ENCODE measurements around the gene C22orf23. TPM values are rescaled to one million over a fixed set of nuclear protein-coding genes. Genes with fewer than 3 reads are reported as not detected.

C22orf23 gene
- total and polyA plus RNA-seq, 2 experiments from 2014 or later = 0.80 to 2.5 TPM

- DNase-seq (ENCODE audit: low read depth in 1 of 2, low spot score in 1 of 2) = no peak
- no peaks in the 10 kb centered on the region for H3K27me3 ChIP-seq
- H3K36me3 ChIP-seq = peaks cover 5% of the 10 kb centered on the region
- no peak for TF ChIP-seq CTCF (IDR thresholded peaks at IDR 0.05; ENCODE audit: low read depth, low read length)
- no peaks in the 10 kb centered on the region for H3K9me3 ChIP-seq (ENCODE audit: low read depth)
- H3K4me3 ChIP-seq = no peak overlapping the region
- H3K4me1 ChIP-seq (ENCODE audit: low read depth) = peaks cover 5% of the 10 kb centered on the region
- H3K27ac ChIP-seq = no peak overlapping the region
These were observed 21.0 kb downstream of the C22orf23 start for GRCh38 chr22:37932401-37932800.

GRCh38 chr22:37931893-37932389 is 21.5 kb downstream of the C22orf23 start:
- peaks cover 5% of the 10 kb centered on the region for H3K36me3 ChIP-seq
- no peak overlapping the region for H3K27ac ChIP-seq
- H3K4me3 ChIP-seq = no peak overlapping the region
- no peaks in the 10 kb centered on the region for H3K27me3 ChIP-seq
- H3K9me3 ChIP-seq (ENCODE audit: low read depth) = no peaks in the 10 kb centered on the region
- peaks cover 5% of the 10 kb centered on the region for H3K4me1 ChIP-seq (ENCODE audit: low read depth)
- TF ChIP-seq CTCF (IDR thresholded peaks at IDR 0.05; ENCODE audit: low read depth, low read length) = no peak
- DNase-seq (ENCODE audit: low read depth in 1 of 2, low spot score in 1 of 2) = peak in 1 of 2 donors; percentile 49

GRCh38 chr22:37930952-37931440 is 22.4 kb downstream of the C22orf23 start:
- no peaks in the 10 kb centered on the region for H3K27me3 ChIP-seq
- no peak overlapping the region for H3K4me3 ChIP-seq
- peaks cover 8% of the 10 kb centered on the region for H3K36me3 ChIP-seq
- peaks cover 5% of the 10 kb centered on the region for H3K4me1 ChIP-seq (ENCODE audit: low read depth)
- H3K9me3 ChIP-seq (ENCODE audit: low read depth) = no peaks in the 10 kb centered on the region
- no peak overlapping the region for H3K27ac ChIP-seq
- DNase-seq (ENCODE audit: low read depth in 1 of 2, low spot score in 1 of 2) = no peak
- no peak for TF ChIP-seq CTCF (IDR thresholded peaks at IDR 0.05; ENCODE audit: low read depth, low read length)

- Histone ChIP-seq H3K36me3 (peaks cover 12% of the 10 kb centered on the region), H3K27me3 (no peaks in the 10 kb centered on the region), H3K27ac (no peak overlapping the region), H3K4me3 (no peak overlapping the region), H3K4me1 (ENCODE audit: low read depth) (peaks cover 5% of the 10 kb centered on the region), H3K9me3 (ENCODE audit: low read depth) (no peaks in the 10 kb centered on the region)
- DNase-seq (ENCODE audit: low read depth in 1 of 2, low spot score in 1 of 2) = peak in 1 of 2 donors; percentile 29
- peak; percentile 53 for TF ChIP-seq CTCF (IDR thresholded peaks at IDR 0.05; ENCODE audit: low read depth, low read length)
These were observed 23.0 kb downstream of the C22orf23 start for GRCh38 chr22:37930270-37930951.

- H3K36me3 ChIP-seq = peaks cover 12% of the 10 kb centered on the region
- H3K9me3 ChIP-seq (ENCODE audit: low read depth) = no peaks in the 10 kb centered on the region
- TF ChIP-seq CTCF (IDR thresholded peaks at IDR 0.05; ENCODE audit: low read depth, low read length) = no peak
- H3K27me3 ChIP-seq = no peaks in the 10 kb centered on the region
- no peak overlapping the region for H3K4me3 ChIP-seq
- no peak overlapping the region for H3K27ac ChIP-seq
- no peak for DNase-seq (ENCODE audit: low read depth in 1 of 2, low spot score in 1 of 2)
- peaks cover 5% of the 10 kb centered on the region for H3K4me1 ChIP-seq (ENCODE audit: low read depth)
These were observed 24.0 kb downstream of the C22orf23 start for GRCh38 chr22:37929390-37929789.

All from cardiac muscle cell (in vitro differentiated cells and primary cell).